SK-N-SH (cell line): Measurements from ENCODE around the gene C16orf96. TPM values are rescaled to one million over a fixed set of nuclear protein-coding genes. Genes with fewer than 3 reads are reported as not detected.

Source experiments
- CTCF ChIA-PET: fragments of 300-600, 350-600 bp; formaldehyde crosslinking; extraction: SDS; loops from one replicate; lab custom pipeline; 2021; lab: Yijun Ruan, JAX
- POLR2A ChIA-PET: fragments of 350-600 bp; sonication (Branson Sonifier 250); formaldehyde crosslinking; extraction: SDS; loops from one replicate; lab custom pipeline; 2020; ENCODE audit warnings: antibody characterized with exemption, inconsistent platforms; lab: Yijun Ruan, JAX
- DNase-seq: peaks from one replicate; pipeline ENCODE4 v3.0.0; 2012
- H2AFZ ChIP-seq: fragments of 200-600 bp; sonication (generic); 2 replicates; pipeline ENCODE4 v1.8.1; 2016; ENCODE audit warnings: antibody characterized with exemption, mild to moderate bottlenecking, low read depth
- H3F3A ChIP-seq: fragments of 200-600 bp; sonication (generic); replicated peaks from 2 replicates; pipeline ENCODE3; 2016; ENCODE audit warnings: antibody characterized with exemption, mild to moderate bottlenecking; ENCODE audit not compliant: insufficient read depth
- H3K27ac ChIP-seq, 2 experiments: fragments of 200-500 bp in 1 of 2; fragments of 200-600 bp in 1 of 2; sonication (Bioruptor generic) in 1 of 2; sonication (generic), shearing (Covaris generic) in 1 of 2; 2 replicates each; pipeline versions ENCODE4 v1.5.1 to v1.6.1; 2014 to 2016; ENCODE audit warnings: low read depth in 2 of 2, inconsistent platforms in 1 of 2, low read length in 1 of 2, mild to moderate bottlenecking in 1 of 2, mixed read lengths in 1 of 2
- H3K27me3 ChIP-seq: fragments of 200-600 bp; sonication (generic), shearing (Covaris generic); 2 replicates; pipeline ENCODE4 v1.6.1; 2016; ENCODE audit warnings: mixed run types; ENCODE audit not compliant: insufficient read depth
- H3K36me3 ChIP-seq, 2 experiments: fragments of 200-500 bp in 1 of 2; fragments of 200-600 bp in 1 of 2; sonication (Bioruptor generic) in 1 of 2; sonication (generic) in 1 of 2; replicated peaks in 1 of 2; 2 replicates each; pipeline versions ENCODE3 to v1.5.1; 2014 to 2016; ENCODE audit warnings: low read length in 1 of 2, mild to moderate bottlenecking in 1 of 2; ENCODE audit not compliant: insufficient read depth in 2 of 2, control insufficient read depth in 1 of 2
- H3K4me1 ChIP-seq, 2 experiments: fragments of 200-500 bp in 1 of 2; fragments of 200-600 bp in 1 of 2; sonication (Bioruptor generic) in 1 of 2; sonication (generic), shearing (Covaris generic) in 1 of 2; 2 replicates each; pipeline versions ENCODE4 v1.5.1 to v1.6.1; 2014 to 2016; ENCODE audit warnings: low read depth in 1 of 2, low read length in 1 of 2, mixed run types in 1 of 2; ENCODE audit not compliant: insufficient read depth in 2 of 2, control insufficient read depth in 1 of 2
- H3K4me2 ChIP-seq: fragments of 200-600 bp; sonication (generic), shearing (Covaris generic); 2 replicates; pipeline ENCODE4 v1.6.1; 2017; ENCODE audit warnings: mixed run types
- H3K4me3 ChIP-seq, 2 experiments: fragments of 200-500 bp in 1 of 2; fragments of 200-600 bp in 1 of 2; sonication (Bioruptor generic) in 1 of 2; sonication (generic), shearing (Covaris generic) in 1 of 2; 2 replicates each; pipeline versions ENCODE4 v1.5.1 to v1.8.1; 2014 to 2016; ENCODE audit warnings: low read depth in 2 of 2, inconsistent platforms in 1 of 2, low read length in 1 of 2, mild to moderate bottlenecking in 1 of 2, mixed read lengths in 1 of 2, moderate library complexity in 1 of 2
- H3K79me2 ChIP-seq: fragments of 200-600 bp; sonication (generic); 2 replicates; pipeline ENCODE4 v1.8.1; 2017; ENCODE audit warnings: mild to moderate bottlenecking; ENCODE audit not compliant: insufficient read depth
- H3K9ac ChIP-seq: fragments of 200-600 bp; sonication (generic); 2 replicates; pipeline ENCODE4 v1.6.1; 2017; ENCODE audit warnings: mixed run types
- H3K9me2 ChIP-seq: fragments of 200-600 bp; sonication (generic); 2 replicates; pipeline ENCODE4 v1.6.1; 2017; ENCODE audit warnings: mixed run types
- H3K9me3 ChIP-seq: fragments of 200-600 bp; sonication (generic); 2 replicates; pipeline ENCODE4 v1.6.1; 2017; ENCODE audit warnings: mixed run types, mild to moderate bottlenecking, moderate library complexity
- H4K20me1 ChIP-seq: fragments of 200-600 bp; sonication (generic); 2 replicates; pipeline ENCODE4 v1.6.1; 2017; ENCODE audit warnings: mild to moderate bottlenecking, mixed run types; ENCODE audit not compliant: insufficient read depth
- CHD2 ChIP-seq: fragments of 150-350 bp; IDR thresholded peaks from 2 replicates; pipeline ENCODE4 v1.6.1; 2018; ENCODE audit warnings: low read length; ENCODE audit not compliant: partially characterized antibody
- EP300 ChIP-seq, 2 experiments: IDR thresholded peaks; 2 replicates each; pipeline versions ENCODE4 v1.4.0 to v1.6.1; 2012; ENCODE audit warnings: borderline replicate concordance in 1 of 2, low read depth in 1 of 2, low read length in 1 of 2
- FOXJ3 ChIP-seq: sonication (generic); formaldehyde crosslinking; IDR thresholded peaks from 2 replicates; pipeline ENCODE4 v1.5.1; 2020; ENCODE audit warnings: mild to moderate bottlenecking, missing genetic modification reagents
- FOXM1 ChIP-seq: IDR thresholded peaks from 2 replicates; pipeline ENCODE4 v1.4.0; 2012; ENCODE audit warnings: low read depth, mild to moderate bottlenecking
- GABPA ChIP-seq: IDR thresholded peaks from 2 replicates; pipeline ENCODE4 v1.4.0; 2012; ENCODE audit warnings: low read depth, mild to moderate bottlenecking
- GATA2 ChIP-seq: sonication (generic); formaldehyde crosslinking; IDR thresholded peaks from 2 replicates; pipeline ENCODE4 v1.5.0; 2020; ENCODE audit warnings: mild to moderate bottlenecking, missing genetic modification reagents
- IRF3 ChIP-seq: fragments of 150-350 bp; IDR thresholded peaks from 2 replicates; pipeline ENCODE4 v1.6.1; 2016; ENCODE audit warnings: mild to moderate bottlenecking, low read depth, low read length
- MEF2A ChIP-seq: IDR thresholded peaks from 2 replicates; pipeline ENCODE4 v1.4.0; 2012; ENCODE audit warnings: low read depth, borderline replicate concordance
- MXI1 ChIP-seq: IDR thresholded peaks from 2 replicates; pipeline ENCODE4 v1.6.1; 2012; ENCODE audit warnings: mild to moderate bottlenecking, low read depth, low read length, improper control_type of control experiment
- POLR2AphosphoS5 ChIP-seq: IDR thresholded peaks from 2 replicates; pipeline ENCODE4 v1.6.1; 2012; ENCODE audit warnings: low read depth, low read length
- RCOR1 ChIP-seq: fragments of 150-350 bp; IDR thresholded peaks from 2 replicates; pipeline ENCODE4 v1.6.1; 2017; ENCODE audit warnings: antibody characterized with exemption, low read length
- REST ChIP-seq: IDR thresholded peaks from 2 replicates; pipeline ENCODE4 v1.6.1; 2012; ENCODE audit warnings: mild to moderate bottlenecking, low read depth, low read length, moderate library complexity
- RFX5 ChIP-seq: IDR thresholded peaks from 2 replicates; pipeline ENCODE4 v1.6.1; 2012; ENCODE audit warnings: mild to moderate bottlenecking, improper control_type of control experiment, low read length
- RXRA ChIP-seq: IDR thresholded peaks from 2 replicates; pipeline ENCODE4 v1.4.0; 2012; ENCODE audit warnings: low read depth, mild to moderate bottlenecking, borderline replicate concordance
- SMC3 ChIP-seq: IDR thresholded peaks from 2 replicates; pipeline ENCODE4 v1.6.1; 2012; ENCODE audit warnings: low read depth, low read length, improper control_type of control experiment
- TEAD4 ChIP-seq: IDR thresholded peaks from 2 replicates; pipeline ENCODE4 v1.4.0; 2012; ENCODE audit warnings: mild to moderate bottlenecking, borderline replicate concordance; ENCODE audit not compliant: insufficient read depth
- USF1 ChIP-seq: IDR thresholded peaks from 2 replicates; pipeline ENCODE4 v1.4.0; 2012; ENCODE audit warnings: low read depth, borderline replicate concordance
- WGBS: methylation state at CpG from one replicate; pipeline ENCODE4 v1.1.6; 2017; ENCODE audit warnings: low lambda C conversion rate; 5-methylcytosine and 5-hydroxymethylcytosine counted together
- polyA plus RNA-seq, 3 experiments: library from polyadenylated mRNA; depleted of rRNA; stranded (reverse); fragments of >200 nt; gene quantifications; 2 replicates each; pipeline ENCODE4 v1.2.3, GENCODE V29; 2012
- TF ChIP-seq, protein P1 (sequence below): IDR thresholded peaks from 2 replicates; pipeline ENCODE4 v1.4.0; 2012; ENCODE audit warnings: low read depth
- TF ChIP-seq, protein P2 (sequence below): IDR thresholded peaks from 2 replicates; pipeline ENCODE4; 2012

C16orf96 gene
- polyA plus RNA-seq, 1 of the 3 experiments (the other 2 are of a cell fraction): 0.05 TPM

GRCh38 chr16:4539716-4540284, 16.3 kb upstream of the C16orf96 start:
- TF ChIP-seq USF1: no peak
- no peak for TF ChIP-seq EP300 (IDR thresholded peaks at IDR 0.05; ENCODE audit: borderline replicate concordance in 1 of 2, low read depth in 1 of 2, low read length in 1 of 2)
- TF ChIP-seq RCOR1: no peak
- TF ChIP-seq RXRA: no peak
- peaks cover 35% of the 10 kb centered on the region for H3K79me2 ChIP-seq
- POLR2A ChIA-PET: no interaction called here
- peaks cover 0 to 13% of the 10 kb centered on the region in 2 experiments; a peak in 2 of 4 replicates for H3K4me1 ChIP-seq
- H3K27me3 ChIP-seq: no peaks in the 10 kb centered on the region
- H4K20me1 ChIP-seq: no peaks in the 10 kb centered on the region
- H3K9me2 ChIP-seq: no peaks in the 10 kb centered on the region
- no peaks in the 10 kb centered on the region for H3K36me3 ChIP-seq
- WGBS: 93% methylated on average over 2 of the region's 2 CpGs
- no peak overlapping the region for H3K4me3 ChIP-seq
- DNase-seq: no peak
- H3K27ac ChIP-seq: no peak overlapping the region
- CTCF ChIA-PET: interaction anchor here (1.3 to 1.4 kb wide), 4 partner anchors 8 to 64 kb away, joined by 3 to 14 read pairs (median 6); partner anchors contain the start of gene HMOX2
- H3K9ac ChIP-seq: no peak overlapping the region
- peaks cover 6% of the 10 kb centered on the region for H3F3A ChIP-seq
- no peak overlapping the region for H3K4me2 ChIP-seq
- no peaks in the 10 kb centered on the region; the same call in 1 of the 2 replicates for H3K9me3 ChIP-seq
- H2AFZ ChIP-seq: no peak overlapping the region

GRCh38 chr16:4544473-4544872, 11.7 kb upstream of the C16orf96 start:
- no peak overlapping the region for H3K9ac ChIP-seq
- ChIA-PET POLR2A (no interaction called here), CTCF (interaction anchor here (0.8 to 12.8 kb wide), 3 partner anchors 12 to 44 kb away, joined by 3 to 182 read pairs (median 3); no protein-coding TSS in a partner anchor)
- H3K9me3 ChIP-seq: no peaks in the 10 kb centered on the region; the same call in 1 of the 2 replicates
- no peak overlapping the region for H3K27ac ChIP-seq
- no peaks in the 10 kb centered on the region for H4K20me1 ChIP-seq
- no peaks in the 10 kb centered on the region for H3K27me3 ChIP-seq
- H3F3A ChIP-seq: no peaks in the 10 kb centered on the region
- no peaks in the 10 kb centered on the region for H3K9me2 ChIP-seq
- WGBS: 60% methylated on average over 8 of the region's 8 CpGs
- H3K79me2 ChIP-seq: no peaks in the 10 kb centered on the region
- H2AFZ ChIP-seq: no peak overlapping the region
- H3K4me2 ChIP-seq: no peak overlapping the region
- H3K4me3 ChIP-seq: no peak overlapping the region
- peaks cover 0 to 4% of the 10 kb centered on the region in 2 experiments; a peak in 1 of 4 replicates for H3K4me1 ChIP-seq
- no peak for DNase-seq
- H3K36me3 ChIP-seq: no peaks in the 10 kb centered on the region
- TF ChIP-seq GATA2 (no peak), USF1 (no peak), RXRA (no peak), POLR2AphosphoS5 (no peak), TEAD4 (no peak), GABPA (no peak), FOXJ3 (CRISPR knock-in tag) (no peak), IRF3 (no peak), EP300 (IDR thresholded peaks at IDR 0.05; ENCODE audit: borderline replicate concordance in 1 of 2, low read depth in 1 of 2, low read length in 1 of 2) (no peak), MEF2A (no peak), MXI1 (no peak), FOXM1 (no peak), CHD2 (no peak), REST (no peak), SMC3 (no peak), RFX5 (no peak)
- TF ChIP-seq, protein P1, sequence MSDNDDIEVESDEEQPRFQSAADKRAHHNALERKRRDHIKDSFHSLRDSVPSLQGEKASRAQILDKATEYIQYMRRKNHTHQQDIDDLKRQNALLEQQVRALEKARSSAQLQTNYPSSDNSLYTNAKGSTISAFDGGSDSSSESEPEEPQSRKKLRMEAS: no peak
- TF ChIP-seq, protein P2, sequence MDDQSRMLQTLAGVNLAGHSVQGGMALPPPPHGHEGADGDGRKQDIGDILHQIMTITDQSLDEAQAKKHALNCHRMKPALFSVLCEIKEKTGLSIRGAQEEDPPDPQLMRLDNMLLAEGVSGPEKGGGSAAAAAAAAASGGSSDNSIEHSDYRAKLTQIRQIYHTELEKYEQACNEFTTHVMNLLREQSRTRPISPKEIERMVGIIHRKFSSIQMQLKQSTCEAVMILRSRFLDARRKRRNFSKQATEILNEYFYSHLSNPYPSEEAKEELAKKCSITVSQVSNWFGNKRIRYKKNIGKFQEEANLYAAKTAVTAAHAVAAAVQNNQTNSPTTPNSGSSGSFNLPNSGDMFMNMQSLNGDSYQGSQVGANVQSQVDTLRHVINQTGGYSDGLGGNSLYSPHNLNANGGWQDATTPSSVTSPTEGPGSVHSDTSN: no peak
